SJSA1 (cell line): ENCODE results near the gene TAS1R1. TPM values are rescaled to one million over a fixed set of nuclear protein-coding genes. Genes with fewer than 3 reads are reported as not detected.

ENCODE experiments used
- DNase-seq, 2 experiments: peaks; one replicate each; pipeline ENCODE4 v3.0.0-alpha.2; 2015 to 2020; ENCODE audit warnings: low spot score in 2 of 2, low read depth in 1 of 2
- H3K27ac ChIP-seq: fragments of 250-450 bp; sonication (Bioruptor Pico); 2 replicates; pipeline ENCODE4 v1.5.1; 2020; ENCODE audit warnings: mild to moderate bottlenecking, moderate library complexity
- H3K27me3 ChIP-seq: fragments of 250-450 bp; sonication (Bioruptor Pico); replicated peaks from 2 replicates; pipeline ENCODE4 v1.5.1; 2020; ENCODE audit warnings: mild to moderate bottlenecking, moderate library complexity
- H3K36me3 ChIP-seq: fragments of 250-450 bp; sonication (Bioruptor Pico); 2 replicates; pipeline ENCODE4 v1.5.1; 2020; ENCODE audit warnings: mild to moderate bottlenecking
- H3K4me1 ChIP-seq: fragments of 250-450 bp; sonication (Bioruptor Pico); replicated peaks from 2 replicates; pipeline ENCODE4 v1.6.1; 2021; ENCODE audit warnings: mild to moderate bottlenecking
- H3K4me3 ChIP-seq: fragments of 250-450 bp; sonication (Bioruptor Pico); 2 replicates; pipeline ENCODE4 v1.5.1; 2020; ENCODE audit warnings: mild to moderate bottlenecking
- H3K9me3 ChIP-seq: fragments of 250-450 bp; sonication (Bioruptor Pico); replicated peaks from 2 replicates; pipeline ENCODE4 v1.5.1; 2020; ENCODE audit warnings: mild to moderate bottlenecking
- total RNA-seq: library from RNA; depleted of rRNA; stranded (reverse); fragments of >200 nt; shearing (Covaris generic); gene quantifications from 2 replicates; pipeline ENCODE4 v1.2.3, GENCODE V29; 2014; rRNA removed

TAS1R1 gene
- total RNA-seq, 1 experiment from 2014 or later: not detected

DNA sequence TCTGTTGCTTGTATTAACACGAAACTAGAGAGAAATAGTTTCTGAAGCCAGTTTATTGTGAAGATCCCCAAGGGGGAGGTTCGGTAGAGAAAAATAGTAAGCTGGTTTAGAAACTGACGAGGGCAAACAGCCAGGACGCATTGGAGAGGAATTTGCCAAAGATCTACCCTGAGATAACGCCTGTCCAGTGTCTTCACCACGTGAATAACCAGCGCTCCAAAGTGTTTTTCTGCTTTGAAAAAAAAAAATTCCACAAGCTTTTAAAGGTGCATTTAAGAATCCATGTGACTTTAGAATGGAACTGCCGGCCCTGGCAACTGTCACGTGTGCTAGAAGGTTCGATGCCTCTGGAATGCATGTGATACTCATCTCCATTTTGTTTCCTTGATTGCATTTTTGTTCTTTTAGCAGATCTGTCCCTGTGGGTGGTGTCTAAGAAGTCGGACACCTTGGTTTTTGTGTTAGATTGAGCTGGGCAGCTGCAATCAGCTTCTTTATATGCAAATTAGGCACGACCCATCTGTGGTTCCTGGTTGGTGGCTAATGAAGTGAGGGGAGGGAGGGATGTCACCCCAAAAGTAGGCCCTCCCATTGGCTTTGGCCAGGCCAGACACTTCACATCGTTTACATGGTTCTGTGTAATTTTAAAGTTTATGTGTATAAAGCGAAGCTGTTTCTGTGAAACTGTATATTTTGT, 68.3 kb downstream of the TAS1R1 start:
- DNase-seq: no peak
- H3K27ac ChIP-seq: no peak overlapping the region
- peaks cover 12% of the 10 kb centered on the region for H3K4me1 ChIP-seq
- peaks cover 89% of the 10 kb centered on the region for H3K36me3 ChIP-seq
- no peaks in the 10 kb centered on the region for H3K9me3 ChIP-seq
- no peaks in the 10 kb centered on the region for H3K27me3 ChIP-seq
- no peak overlapping the region for H3K4me3 ChIP-seq

DNA sequence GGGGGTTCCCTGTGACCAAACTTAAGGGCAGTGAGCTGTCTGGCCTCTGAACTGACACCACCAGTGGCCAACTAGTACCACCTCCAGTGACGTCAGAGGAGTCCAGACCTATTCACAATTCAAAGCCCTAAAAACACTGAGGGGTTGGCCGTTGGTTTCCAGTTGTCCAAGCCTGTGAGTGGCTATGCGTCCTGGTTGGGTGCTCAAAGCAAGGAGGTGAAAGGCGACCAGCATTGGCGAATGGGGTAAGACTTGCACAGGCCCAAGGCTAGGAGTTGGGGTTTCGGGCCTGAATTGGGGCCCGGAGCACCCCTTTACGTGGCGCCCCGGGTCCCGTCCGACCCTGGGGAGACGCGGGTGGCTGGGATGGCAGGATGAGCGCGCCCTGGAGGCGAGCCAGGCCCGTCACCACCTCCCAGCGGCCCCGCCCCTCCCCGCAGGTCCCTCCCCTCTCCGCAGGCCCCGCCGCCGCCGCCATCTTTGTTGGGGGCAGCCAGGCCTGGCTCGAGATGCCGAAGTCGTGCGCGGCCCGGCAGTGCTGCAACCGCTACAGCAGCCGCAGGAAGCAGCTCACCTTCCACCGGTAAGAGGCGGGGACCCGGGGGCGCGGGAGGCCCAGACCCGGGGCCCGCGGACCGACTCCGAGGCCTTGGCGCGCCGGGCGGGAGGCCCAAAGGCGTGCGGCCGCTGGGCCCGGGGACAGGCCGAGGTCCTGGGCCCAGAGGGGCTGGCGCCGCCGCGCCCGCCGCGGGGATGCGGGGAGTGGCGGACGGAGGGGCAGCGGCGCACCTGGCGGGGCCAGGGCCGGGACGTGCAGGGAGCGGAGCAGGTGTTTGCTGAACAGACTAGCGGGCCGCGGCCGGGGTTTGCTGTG, 69.8 kb downstream of the TAS1R1 start, which contains the start of gene THAP3:
Gene THAP3 (plus strand): TSS at position 159 of the 874 bp plus-strand sequence. CDS start 351 bp downstream, at position 510.
- H3K36me3 ChIP-seq: peaks cover 91% of the 10 kb centered on the region
- no peaks in the 10 kb centered on the region for H3K9me3 ChIP-seq
- peak within 1 kb of the TSS; percentile 96 for H3K4me3 ChIP-seq
- H3K27me3 ChIP-seq: no peaks in the 10 kb centered on the region
- peak; percentile 90 to 91 for DNase-seq
- H3K4me1 ChIP-seq: peaks cover 12% of the 10 kb centered on the region
- peak within 1 kb of the TSS; percentile 66 for H3K27ac ChIP-seq

GRCh38 chr1:6625584-6626149, 70.6 kb downstream of the TAS1R1 start:
- peaks cover 90% of the 10 kb centered on the region for H3K36me3 ChIP-seq
- DNase-seq: peak in 1 of 2 experiments; percentile 61

DNA sequence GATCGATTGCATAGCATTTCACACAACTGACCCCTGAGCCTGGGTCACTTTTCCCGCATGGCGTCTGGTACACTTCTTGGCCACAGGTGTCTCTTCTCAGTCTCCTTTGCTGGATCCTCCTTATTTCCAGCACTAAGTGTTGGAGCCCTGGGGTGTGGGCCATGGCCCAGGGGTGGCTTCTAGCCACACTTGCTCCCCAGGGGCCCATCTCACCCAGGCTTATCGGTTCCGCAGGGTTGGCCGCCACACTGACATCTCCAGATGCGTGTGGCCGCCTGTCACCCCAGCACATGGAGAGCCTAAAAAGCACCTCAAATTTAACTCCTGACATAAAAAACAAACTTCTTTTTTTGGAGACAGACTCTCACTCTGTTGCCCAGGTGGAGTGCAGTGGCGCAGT, 71.9 kb downstream of the TAS1R1 start:
- Histone ChIP-seq H3K9me3 (no peaks in the 10 kb centered on the region), H3K4me3 (no peak overlapping the region), H3K27me3 (no peaks in the 10 kb centered on the region), H3K36me3 (peaks cover 86% of the 10 kb centered on the region), H3K4me1 (peaks cover 12% of the 10 kb centered on the region), H3K27ac (no peak overlapping the region)
- DNase-seq: no peak

More at GRCh38 chr1:6625584-6626149, 70.6 kb downstream of the TAS1R1 start:
- peaks cover 12% of the 10 kb centered on the region for H3K4me1 ChIP-seq
- H3K9me3 ChIP-seq: no peaks in the 10 kb centered on the region
- peak overlapping the region; percentile 96 for H3K4me3 ChIP-seq
- no peaks in the 10 kb centered on the region for H3K27me3 ChIP-seq
- peak overlapping the region; percentile 66 for H3K27ac ChIP-seq

DNA sequence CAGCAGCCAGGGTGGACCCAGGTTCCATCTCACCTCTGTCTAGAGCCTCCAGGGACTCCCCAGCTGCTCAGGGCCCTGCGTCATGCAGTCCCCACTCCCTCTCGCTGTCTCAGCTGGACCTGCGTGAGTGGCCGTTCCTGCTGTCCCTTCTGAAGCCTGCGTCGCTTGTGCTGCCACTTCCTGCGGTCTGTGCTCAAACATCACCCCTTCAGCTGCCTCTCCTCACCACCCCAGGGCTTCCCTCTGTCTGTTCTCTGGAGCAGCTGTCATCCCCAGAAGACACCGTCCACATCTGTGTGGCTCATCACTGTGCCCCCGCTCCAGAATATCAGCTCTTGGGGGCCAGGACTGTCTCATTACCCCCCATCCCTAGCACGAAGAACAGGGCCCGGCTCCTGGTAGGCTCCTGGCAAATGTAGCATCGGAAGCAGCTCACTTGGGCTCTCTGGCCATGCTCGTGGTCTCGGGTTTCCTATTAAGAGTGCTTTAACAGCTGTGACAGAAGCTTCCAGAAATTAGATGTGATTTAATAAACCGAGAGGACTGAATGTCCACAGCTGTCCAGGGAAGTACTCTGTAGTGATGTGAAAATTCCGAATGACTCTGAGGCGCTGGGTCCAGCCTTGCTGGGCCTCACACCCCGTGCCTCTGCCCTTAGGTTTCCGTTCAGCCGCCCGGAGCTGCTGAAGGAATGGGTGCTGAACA, 72.9 kb downstream of the TAS1R1 start:
- DNase-seq: no peak
- H3K27me3 ChIP-seq: no peaks in the 10 kb centered on the region
- no peaks in the 10 kb centered on the region for H3K9me3 ChIP-seq
- H3K4me1 ChIP-seq: peaks cover 12% of the 10 kb centered on the region
- H3K36me3 ChIP-seq: peaks cover 86% of the 10 kb centered on the region
- no peak overlapping the region for H3K4me3 ChIP-seq
- no peak overlapping the region for H3K27ac ChIP-seq

GRCh38 chr1:6628971-6629479, 73.9 kb downstream of the TAS1R1 start:
- no peak for DNase-seq
- H3K9me3 ChIP-seq: no peaks in the 10 kb centered on the region
- peaks cover 86% of the 10 kb centered on the region for H3K36me3 ChIP-seq
- H3K27ac ChIP-seq: no peak overlapping the region
- no peak overlapping the region for H3K4me3 ChIP-seq
- H3K27me3 ChIP-seq: no peaks in the 10 kb centered on the region
- peaks cover 12% of the 10 kb centered on the region for H3K4me1 ChIP-seq

Other genes starting within 250 kb of the TAS1R1 start
- 33.9 and 36.9 TPM in 2 replicates for gene ACOT7, start 161.5 kb upstream of the TAS1R1 start, total RNA-seq
- gene HES2, start 135.4 kb upstream of the TAS1R1 start, total RNA-seq: 0.03 TPM in 1 of 2 replicates, not detected in the other
- gene ESPN, start 130.5 kb upstream of the TAS1R1 start, total RNA-seq: not detected in 2 replicates
- gene TNFRSF25, start 89.1 kb upstream of the TAS1R1 start, total RNA-seq: 0.13 and 0.32 TPM in 2 replicates
- gene PLEKHG5, start 63.6 kb upstream of the TAS1R1 start, total RNA-seq: 0.34 and 1.6 TPM in 2 replicates
- gene NOL9, start 794 bp upstream of the TAS1R1 start, total RNA-seq: 20.0 and 32.0 TPM in 2 replicates
- gene ZBTB48, start 24.7 kb downstream of the TAS1R1 start, total RNA-seq: 13.4 and 32.5 TPM in 2 replicates
- gene KLHL21, start 47.6 kb downstream of the TAS1R1 start, total RNA-seq: 19.9 and 26.4 TPM in 2 replicates
- 17.6 and 18.0 TPM in 2 replicates for gene PHF13, start 58.4 kb downstream of the TAS1R1 start, total RNA-seq
- 28.8 and 29.0 TPM in 2 replicates for gene THAP3, start 69.6 kb downstream of the TAS1R1 start, total RNA-seq
- gene DNAJC11, start 146.5 kb downstream of the TAS1R1 start, total RNA-seq: 40.1 and 62.3 TPM in 2 replicates
- gene CAMTA1, start 230.1 kb downstream of the TAS1R1 start, total RNA-seq: 136 and 171 TPM in 2 replicates